Measurements from ENCODE around the gene PCMTD2.

PCMTD2 gene

DNA sequence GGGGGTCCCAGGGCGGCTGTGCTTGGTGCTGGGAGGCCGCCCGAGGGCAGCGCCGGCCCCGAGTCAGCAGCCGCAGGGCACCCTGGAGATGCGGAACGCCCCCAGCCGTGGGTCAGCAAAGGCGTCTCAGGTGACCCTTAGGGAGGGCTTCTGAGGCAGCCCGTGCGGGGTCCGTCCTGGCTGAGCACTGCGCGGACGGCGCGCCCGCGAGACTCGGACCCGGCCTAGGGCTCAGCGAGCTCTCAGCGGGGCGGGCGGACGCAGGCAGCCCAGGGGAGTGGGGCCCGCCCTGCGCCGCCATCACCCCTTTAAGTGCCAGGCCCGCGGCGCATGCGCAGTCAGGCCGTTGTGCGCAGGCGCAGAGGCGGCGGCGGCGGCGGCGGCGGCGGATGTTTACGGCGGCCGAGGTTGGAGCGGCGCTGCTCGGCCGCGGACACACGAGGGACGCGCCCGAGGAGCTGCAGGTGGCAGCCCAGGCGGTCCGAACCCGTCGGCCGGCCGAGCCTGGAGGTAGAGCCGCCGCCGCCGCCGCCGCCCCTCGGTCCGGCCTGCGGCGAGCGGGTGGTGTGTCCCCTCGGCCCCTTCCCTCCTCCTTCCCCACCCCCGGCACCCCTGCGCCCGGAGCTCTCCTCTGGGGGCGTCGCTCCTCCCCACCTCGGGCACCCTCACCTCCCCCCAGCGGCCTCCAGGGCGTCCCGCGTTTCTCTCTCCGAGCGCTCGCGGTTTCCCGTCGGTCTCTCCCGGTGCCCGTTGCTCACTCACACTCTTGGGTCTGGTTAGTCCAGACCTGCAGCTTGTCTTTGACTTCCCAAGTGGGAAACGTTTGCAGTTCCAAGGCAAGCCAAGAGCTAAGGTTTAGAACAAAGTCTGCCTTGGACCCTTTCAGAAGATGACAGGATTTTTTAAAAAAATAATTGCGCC is at the start of gene PCMTD2:
TSS of gene PCMTD2 (plus strand) at position 388 of the 921 bp plus-strand sequence. CDS start 4,218 bp downstream, outside the sequence.
- DNase-seq (ENCODE audit: low read depth in 1 of 2, low spot score in 1 of 2): peak; percentile 62 to 80

DNA sequence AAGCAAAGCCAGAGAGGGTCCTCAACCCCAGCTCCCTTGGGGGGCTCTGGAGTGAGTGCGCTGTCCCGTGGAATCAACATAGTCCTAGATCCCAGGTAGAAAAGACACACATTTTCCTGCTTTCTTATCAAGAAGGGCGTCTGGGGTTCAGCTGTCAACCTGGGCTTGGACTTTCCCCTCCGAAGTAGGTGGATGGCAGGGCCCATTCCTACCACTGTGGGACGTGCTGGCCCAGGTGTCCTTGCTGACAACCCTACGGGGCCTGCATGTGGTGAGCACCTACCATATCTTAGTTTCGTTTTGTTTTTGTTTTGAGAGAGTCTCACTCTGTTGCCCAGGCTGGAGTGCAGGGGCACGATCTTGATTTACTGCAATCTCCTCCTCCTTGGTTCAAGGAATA is 48.9 kb upstream of the PCMTD2 start:
- DNase-seq (ENCODE audit: low read depth in 1 of 2, low spot score in 1 of 2): no peak

DNA sequence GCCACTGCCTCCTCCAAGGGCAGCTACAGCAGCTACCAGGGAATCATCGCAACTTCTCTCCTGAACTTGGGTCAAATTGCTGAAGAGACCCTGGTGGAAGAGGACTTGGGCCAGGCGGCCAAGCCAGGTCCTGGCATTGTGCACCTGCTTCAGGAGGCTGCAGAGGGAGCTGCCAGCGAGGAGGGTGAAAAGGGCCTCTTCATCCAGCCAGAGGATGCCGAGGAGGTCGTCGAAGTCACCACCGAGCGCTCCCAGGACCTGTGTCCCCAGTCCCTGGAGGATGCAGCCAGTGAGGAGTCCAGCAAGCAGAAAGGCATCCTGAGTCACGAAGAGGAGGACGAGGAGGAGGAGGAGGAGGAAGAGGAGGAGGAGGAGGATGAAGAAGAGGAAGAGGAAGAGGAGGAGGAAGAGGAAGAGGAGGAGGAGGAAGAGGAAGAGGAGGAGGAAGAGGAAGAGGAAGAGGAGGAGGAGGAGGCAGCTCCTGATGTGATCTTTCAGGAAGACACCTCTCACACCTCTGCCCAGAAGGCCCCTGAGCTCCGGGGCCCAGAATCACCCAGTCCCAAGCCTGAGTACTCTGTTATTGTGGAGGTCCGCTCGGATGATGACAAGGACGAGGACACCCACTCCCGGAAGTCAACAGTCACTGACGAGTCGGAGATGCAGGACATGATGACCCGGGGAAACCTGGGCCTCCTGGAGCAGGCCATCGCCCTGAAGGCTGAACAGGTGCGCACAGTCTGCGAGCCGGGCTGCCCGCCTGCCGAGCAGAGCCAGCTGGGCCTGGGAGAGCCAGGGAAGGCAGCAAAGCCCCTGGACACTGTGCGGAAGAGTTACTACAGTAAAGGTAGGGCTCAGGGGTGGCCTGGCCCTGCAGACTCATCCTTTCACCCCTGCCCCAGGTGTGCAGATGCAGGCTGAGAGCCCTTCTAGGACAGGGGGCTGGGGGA is 47.6 kb upstream of the PCMTD2 start:
- DNase-seq (ENCODE audit: low read depth in 1 of 2, low spot score in 1 of 2): no peak

DNA sequence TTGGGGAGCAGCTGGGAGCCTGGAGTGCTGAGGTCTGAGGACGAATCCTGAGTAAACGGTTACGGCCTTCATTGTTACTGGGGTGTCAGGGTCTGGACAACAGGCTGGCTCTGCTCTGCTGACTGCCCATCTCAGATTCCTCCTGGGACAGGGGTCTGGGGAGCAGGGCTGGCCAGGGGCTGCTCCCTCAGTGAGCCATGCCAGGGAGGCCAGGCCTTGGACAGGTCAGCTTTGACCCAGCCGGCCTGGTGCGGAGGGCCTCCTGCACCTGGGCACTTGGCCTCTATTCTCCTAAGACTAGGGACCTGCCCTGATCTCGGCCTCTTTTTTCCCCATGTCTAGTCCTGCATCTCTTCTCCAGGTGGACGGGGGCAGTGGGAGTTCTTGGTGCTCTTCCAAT is 46.4 kb upstream of the PCMTD2 start:
- no peak for DNase-seq (ENCODE audit: low read depth in 1 of 2, low spot score in 1 of 2)

DNA sequence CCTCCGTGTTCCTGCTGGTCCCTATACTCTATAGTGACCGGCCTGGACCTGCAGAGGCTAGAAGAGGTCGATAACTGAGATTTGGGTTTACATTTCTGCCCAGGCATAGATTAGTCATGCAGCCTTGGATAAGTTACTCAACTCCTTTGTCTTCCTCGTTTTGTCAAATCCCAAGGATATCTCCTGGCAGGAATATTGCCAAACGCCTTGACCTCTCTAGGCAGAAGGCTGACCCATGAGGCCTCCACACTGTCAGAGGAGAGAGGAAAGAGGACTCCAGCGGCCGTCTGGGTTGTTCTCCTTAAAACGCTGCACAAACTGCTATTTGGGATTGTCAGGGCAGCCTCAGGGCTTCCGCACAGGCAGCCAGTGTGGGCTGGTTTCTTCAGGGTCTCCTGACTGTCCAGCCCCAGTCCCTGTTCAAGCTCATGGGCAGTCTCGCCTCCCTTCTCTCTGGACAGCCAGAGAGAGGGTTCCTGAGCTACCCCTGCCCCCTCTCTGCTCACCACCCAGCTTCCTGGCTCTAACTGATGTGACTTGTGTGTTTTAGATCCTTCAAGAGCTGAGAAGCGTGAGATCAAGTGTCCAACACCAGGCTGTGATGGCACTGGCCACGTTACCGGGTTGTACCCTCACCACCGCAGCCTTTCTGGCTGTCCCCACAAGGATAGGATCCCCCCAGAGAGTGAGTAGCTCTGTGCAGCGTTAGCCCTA is 44.7 kb upstream of the PCMTD2 start:
- DNase-seq (ENCODE audit: low read depth in 1 of 2, low spot score in 1 of 2): no peak

DNA sequence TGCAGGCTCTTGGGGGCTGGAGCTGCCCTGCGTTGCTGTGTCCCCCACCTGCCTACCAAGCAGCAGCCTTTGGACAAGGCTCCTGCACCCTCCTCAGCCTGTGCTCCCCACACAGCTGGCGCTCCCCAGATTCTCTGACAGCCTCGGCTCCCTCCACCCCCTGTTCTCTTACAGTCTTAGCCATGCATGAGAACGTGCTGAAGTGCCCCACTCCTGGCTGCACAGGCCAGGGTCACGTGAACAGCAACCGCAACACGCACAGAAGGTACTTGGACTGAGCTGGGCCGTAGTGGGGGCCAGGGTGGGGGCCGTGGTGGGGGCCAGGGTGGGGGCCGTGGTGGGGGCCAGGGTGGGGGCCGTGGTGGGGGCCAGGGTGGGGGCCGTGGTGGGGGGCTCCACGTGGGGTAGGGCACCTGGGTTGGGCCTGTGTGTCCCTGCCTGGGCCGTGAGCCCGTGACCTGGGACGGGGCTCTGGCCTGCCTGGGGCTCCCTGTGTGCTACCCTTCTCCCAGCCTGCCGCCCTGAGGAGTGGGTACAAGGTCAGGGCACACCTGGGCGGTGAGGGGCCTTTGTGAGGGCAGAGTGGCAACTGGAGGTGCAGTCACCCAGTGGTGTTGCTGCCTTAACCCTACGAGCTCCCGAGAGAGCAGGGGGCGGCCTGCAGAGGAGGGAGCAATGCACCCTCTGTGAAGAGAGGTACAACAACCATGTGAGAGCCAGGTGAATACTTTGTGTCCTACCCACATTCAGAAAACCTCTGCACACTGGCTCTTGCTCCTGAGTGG is 43.5 kb upstream of the PCMTD2 start:
- no peak for DNase-seq (ENCODE audit: low read depth in 1 of 2, low spot score in 1 of 2)

DNA sequence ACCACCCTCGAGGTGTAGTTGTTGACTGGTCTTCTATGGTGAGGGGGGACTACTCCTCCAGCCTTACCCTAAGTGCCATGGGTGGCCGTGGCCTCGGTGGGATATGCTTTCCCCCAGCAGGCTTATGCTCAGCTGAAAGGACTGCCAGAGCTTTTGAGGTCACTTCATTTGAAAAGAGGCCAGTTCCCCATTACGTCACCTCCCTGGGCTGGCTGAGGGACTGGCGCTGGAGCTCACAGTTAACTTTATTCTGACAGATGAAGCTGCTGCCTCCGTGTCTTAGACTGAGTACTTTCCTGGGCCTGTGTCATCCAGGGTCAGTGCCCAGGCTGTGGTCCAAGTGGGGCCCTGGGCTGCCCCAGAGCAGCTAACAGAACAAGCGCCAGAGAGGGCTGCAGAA is 42.8 kb upstream of the PCMTD2 start:
- DNase-seq (ENCODE audit: low read depth in 1 of 2, low spot score in 1 of 2): no peak

DNA sequence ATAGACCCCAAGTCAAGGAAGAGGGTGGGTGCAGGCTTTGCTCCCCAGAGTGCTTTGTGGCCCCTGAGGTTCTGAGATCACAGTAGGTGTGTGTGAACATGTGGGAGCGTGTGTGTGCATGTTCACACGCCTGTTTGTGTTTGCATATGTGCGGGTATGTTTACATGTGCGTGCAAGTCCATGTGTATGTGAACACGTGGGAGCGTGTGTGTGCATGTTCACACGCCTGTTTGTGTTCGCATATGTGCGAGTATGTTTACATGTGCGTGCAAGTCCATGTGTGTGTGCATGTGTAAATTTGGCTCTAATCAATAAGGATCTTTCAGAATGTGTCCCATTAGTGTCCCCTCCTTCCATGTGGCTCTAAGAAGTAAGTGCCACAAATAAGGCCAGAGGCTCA is 41.4 kb upstream of the PCMTD2 start:
- DNase-seq (ENCODE audit: low read depth in 1 of 2, low spot score in 1 of 2): no peak

DNA sequence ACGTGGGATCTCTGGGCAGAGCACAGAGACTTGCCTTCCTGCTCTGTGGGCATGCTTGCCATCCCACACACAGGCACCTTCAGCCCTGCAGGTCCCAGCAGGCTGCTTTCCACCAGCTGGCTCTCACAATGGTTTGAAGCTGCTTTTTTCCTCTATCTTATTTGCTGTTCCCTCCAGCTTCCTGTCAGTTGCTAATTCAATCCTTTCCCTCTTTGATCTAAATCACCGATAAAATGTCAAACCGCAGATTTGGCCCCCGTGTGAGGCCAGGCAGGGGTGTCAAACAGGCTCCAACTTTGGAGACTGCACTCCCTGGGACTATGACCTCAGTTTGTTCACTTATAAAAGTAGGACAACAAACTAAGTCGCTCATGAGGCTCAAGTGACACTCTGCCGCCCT is 40.6 kb upstream of the PCMTD2 start:
- no peak for DNase-seq (ENCODE audit: low read depth in 1 of 2, low spot score in 1 of 2)

DNA sequence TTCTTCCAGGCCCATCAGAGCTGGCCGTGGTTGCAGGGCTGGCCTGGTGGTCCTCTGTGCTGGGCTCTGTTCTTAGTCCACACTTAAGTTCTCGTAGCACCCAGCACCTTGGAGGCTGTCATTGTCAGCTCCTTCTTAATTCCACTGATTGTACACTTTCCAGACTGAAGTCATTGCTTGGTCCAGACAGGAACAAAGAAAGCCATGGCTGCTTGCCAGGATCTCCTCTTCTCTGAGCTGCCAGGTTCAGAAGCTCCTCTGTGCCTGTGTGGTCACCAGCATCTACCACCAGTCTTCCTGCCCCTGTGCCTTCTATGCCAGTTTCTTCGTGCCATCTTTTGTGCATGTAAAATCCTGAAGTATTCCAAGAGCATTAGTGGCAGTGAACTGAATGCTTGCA is 39.5 kb upstream of the PCMTD2 start:
- DNase-seq (ENCODE audit: low read depth in 1 of 2, low spot score in 1 of 2): no peak

DNA sequence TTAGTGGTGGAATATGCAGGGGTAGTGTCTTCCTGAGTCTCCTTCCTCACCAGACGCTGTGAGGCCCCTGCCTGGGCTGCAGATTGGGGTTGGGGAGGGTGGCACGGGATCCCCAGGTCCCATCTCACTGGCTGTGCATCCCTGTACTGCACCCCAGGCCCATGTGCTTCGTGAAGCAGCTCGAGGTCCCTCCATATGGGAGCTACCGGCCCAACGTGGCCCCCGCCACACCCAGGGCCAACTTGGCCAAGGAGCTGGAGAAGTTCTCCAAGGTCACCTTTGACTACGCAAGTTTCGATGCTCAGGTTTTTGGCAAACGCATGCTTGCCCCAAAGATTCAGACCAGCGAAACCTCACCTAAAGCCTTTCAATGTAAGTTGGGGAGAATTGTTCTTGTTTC is 38.6 kb upstream of the PCMTD2 start:
- DNase-seq (ENCODE audit: low read depth in 1 of 2, low spot score in 1 of 2): no peak

DNA sequence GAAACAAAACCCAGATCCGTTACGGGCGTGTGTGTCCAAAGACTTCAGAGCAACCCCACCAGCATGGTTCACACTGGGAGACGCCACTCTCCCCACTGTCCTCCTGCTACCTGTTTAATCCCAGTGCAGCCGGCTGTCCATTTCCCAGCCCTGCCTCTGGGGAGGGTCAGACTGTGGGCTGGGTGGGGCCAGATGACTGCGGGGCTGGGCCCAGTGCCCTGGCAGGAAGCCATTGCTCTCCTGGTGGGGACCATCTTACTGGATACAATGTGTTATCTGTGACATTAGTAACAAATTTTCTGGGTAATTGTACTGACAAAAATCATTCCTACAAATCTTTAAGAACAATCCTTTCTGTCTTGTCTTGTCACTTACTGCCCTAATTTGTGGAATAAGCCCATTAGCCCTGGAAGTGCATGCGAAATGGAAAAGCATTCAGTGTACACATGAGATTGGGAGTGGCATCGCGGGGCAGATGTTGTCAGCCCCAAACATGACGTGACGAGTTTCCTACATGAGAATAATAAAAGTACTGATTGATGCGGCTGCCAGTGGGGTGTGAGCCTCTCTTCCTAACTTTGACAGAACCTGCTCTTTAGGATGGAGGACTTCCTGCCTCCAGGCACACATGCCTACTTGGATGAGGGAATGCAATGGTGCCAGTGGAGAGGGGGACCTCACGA is 37.9 kb upstream of the PCMTD2 start:
- no peak for DNase-seq (ENCODE audit: low read depth in 1 of 2, low spot score in 1 of 2)

DNA sequence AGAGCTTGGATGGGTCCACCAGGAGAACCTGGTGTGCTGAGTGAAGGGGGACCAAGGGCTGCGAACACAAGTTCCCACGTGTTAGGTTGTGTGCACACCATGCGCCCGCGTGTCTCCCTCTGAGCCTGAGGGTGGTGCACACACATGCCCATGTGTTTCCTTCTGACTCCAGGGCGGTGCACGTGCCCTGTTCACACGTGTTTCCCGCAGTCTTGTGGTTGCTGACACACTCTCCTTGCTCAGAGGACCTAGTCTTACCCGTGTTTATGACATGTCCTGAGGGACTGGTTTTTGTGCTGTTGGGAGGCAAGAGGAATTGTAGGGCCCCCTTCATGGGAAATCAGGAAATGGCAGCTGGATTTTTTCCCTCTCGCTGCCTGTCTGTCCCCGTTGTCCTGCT is 36.3 kb upstream of the PCMTD2 start:
- no peak for DNase-seq (ENCODE audit: low read depth in 1 of 2, low spot score in 1 of 2)

DNA sequence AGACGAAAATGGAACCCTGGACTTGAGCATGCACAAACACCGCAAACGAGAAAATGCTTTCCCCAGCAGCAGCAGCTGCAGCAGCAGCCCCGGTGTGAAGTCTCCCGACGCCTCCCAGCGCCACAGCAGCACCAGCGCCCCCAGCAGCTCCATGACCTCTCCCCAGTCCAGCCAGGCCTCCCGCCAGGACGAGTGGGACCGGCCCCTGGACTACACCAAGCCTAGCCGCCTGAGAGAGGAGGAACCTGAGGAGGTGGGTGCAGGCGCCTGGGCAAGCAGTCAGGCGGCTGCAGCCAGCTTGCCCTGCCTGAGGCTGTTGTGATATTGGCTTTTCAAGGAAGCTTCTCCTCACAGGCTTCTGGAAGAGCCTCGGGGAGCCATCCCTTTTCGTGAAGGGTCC is 35.8 kb upstream of the PCMTD2 start:
- DNase-seq (ENCODE audit: low read depth in 1 of 2, low spot score in 1 of 2): no peak

DNA sequence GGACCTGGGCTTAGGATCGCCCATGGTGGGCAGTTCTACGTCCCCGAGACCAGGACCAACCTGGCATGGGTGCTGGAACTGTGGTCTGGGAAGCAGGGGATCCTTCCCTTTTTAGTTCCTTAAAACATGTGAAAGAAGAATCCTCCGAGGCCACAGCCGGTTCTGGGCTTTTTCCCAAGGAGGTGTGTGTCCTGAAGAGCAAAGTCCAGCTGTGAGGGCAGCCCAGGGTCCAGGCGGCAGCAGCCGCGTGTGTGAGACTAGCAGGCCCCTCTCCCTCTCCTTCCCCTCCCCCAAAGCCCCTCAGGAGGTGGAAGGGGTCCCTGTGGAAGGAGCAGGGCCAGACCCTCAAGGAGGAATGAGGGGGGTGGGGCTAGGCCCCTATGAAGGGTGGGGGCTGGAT is 35.1 kb upstream of the PCMTD2 start:
- no peak for DNase-seq (ENCODE audit: low read depth in 1 of 2, low spot score in 1 of 2)

DNA sequence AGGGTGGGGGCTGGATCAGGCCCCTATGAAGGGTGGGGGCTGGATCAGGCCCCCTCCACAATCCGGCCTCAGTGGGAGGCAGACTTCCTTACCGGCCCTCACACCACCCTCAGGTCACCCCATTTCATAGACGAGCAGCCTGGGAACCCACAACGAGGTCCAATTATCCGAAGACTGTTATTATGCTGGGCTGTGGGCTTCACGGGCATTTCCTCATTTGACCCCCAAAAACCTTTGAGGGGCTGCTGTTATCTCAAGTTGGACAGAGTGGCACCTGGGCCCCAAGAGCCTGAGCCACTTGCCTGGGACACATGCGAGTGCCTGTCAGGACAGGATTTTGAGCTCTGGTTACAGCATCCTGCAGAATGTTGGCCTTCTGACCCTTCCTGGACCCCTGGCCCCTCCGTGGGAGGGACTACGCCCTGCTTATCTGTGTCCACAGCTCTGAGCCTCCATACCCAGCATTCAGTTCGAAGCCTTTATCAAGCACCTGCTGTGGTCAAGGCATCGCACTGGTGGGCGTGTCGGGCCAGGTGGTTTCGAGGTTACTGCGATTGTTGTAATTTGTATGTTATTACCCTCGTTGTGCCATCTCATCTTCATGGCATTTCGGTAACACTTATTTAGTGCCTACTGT is 34.5 kb upstream of the PCMTD2 start:
- DNase-seq (ENCODE audit: low read depth in 1 of 2, low spot score in 1 of 2): no peak

DNA sequence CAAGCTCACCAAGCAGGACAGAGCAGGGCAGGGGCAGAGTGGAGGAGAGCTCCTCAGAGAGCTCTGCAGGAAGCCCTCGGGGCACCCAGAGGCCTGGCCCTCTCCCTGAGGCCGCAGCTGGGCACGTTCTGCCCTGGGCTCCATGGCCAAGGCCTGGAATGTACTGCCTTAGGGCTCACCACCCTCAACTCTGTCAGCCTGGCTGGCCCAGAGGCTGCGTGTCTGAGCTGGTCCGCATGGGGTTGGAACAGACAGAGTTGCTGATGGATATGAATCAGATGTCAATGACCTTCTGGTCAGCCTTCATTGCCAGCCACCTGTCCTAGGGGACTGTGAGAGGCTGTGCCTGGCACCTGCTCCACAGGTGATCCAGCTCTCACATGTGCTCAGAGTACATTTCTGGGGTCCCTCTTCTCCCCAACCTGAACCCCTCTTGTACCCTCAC is 33.2 kb upstream of the PCMTD2 start:
- DNase-seq (ENCODE audit: low read depth in 1 of 2, low spot score in 1 of 2): no peak

DNA sequence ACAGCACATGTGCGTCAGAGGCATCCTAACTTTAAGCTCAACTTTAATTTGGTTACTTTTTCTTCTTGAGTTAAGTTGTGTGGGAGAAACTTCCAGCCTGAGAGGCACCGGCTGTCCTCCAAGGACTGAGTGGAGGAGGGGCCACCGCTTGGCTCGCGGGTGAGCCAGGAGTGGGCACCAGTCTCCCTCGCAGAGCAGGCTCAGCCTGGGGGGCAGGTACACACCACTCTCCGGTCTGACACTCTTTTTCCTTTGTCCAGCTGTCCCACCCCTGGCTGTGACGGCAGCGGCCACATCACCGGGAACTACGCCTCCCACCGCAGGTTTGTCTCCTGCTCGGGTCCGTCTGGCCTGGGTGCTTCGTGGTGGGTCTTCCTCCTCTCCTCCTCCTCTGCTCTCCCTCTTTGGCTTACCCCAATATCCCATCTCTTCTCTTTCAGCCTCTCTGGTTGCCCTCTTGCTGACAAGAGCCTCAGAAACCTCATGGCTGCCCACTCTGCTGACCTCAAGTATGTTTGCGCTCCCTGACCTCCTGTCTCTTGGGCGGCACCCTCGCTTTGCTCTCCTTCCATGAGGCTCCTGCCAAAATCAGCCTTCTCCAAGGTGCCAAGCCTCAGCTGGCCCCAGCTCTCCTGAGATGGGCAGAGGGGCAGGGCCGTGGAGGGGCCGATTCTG is 32.6 kb upstream of the PCMTD2 start:
- DNase-seq (ENCODE audit: low read depth in 1 of 2, low spot score in 1 of 2): no peak

DNA sequence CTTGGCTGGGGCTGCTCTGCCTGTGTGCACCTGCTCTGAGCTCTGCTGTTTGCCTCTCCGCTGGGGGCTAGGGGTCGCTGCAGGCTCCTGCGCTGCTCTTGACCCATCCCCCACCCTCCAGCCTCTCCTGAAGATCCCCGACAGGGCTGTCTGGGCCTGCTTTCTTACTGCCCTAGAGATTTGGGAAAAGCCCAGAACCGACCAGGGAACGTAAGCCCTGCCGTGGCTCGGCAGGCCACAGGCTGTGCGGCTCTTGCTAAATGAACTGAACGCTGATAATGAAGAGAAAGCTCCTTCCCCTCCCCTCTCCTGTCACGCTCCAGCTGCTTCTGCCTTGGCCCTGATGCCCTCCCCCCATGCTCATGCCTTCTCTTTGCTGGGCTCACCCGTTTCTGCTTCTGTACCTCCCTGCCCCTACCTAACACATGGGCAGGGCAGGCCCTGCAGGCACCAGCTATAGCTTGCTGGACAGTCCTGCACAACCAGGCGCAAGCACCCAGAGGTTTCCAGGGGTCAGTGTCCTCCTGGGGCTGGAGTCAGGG is 32.0 kb upstream of the PCMTD2 start:
- no peak for DNase-seq (ENCODE audit: low read depth in 1 of 2, low spot score in 1 of 2)
